IPS DF 4.7 (cell line): ENCODE data around the gene RMI1.
"Not testable (repeated sequence)": the region's sequence is repeated elsewhere in the genome, so short reads cannot be mapped to it uniquely, and the experiment has no call there.

ENCODE experiments used
- DNase-seq: peaks from one replicate; pipeline ENCODE4 v3.0.0-alpha.2; 2013; ENCODE audit warnings: low spot score; ENCODE audit errors: extremely low read depth

The RMI1 gene

DNA sequence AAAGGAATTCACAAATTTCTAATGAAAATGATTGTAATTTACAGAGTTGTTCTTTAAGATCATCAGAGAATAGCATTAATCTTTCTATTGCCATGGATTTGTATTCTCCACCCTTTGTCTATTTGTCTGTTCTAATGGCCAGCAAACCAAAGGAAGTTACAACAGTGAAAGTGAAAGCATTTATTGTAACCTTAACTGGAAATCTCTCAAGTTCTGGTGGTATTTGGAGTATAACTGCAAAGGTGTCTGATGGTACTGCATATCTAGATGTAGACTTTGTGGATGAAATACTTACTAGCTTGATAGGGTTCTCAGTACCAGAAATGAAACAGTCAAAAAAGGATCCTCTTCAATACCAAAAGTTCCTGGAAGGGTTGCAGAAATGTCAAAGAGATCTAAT is 21.7 kb downstream of the RMI1 start:
- no peak for DNase-seq

DNA sequence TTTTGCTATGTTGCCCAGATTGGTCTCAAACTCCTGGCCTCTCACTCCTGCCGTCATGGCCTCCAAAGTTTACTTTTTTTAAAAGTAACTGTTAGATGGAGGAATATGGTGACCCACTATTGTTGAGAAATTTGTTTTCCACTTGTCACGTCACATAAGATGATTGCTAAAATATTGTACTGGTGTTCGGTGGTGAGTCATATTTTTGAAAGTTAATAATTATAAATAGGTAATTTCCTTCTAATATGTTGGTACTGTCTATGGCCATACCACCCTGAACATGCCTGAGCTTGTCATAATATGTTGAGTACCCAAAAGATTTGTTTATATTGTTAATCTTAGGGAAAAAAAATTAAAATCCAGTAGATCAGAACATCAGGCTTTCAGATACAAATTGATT is 22.6 kb downstream of the RMI1 start:
- DNase-seq = no peak

GRCh38 chr9:84007662-84008061 is 27.1 kb downstream of the RMI1 start:
- DNase-seq = no peak

- no peak for DNase-seq
These were observed 43.5 kb downstream of the RMI1 start for GRCh38 chr9:84024041-84024575.

GRCh38 chr9:84027201-84027600 is 46.6 kb downstream of the RMI1 start:
- DNase-seq = no peak

- no peak for DNase-seq
These were observed 50.9 kb downstream of the RMI1 start for GRCh38 chr9:84031534-84031933.

DNA sequence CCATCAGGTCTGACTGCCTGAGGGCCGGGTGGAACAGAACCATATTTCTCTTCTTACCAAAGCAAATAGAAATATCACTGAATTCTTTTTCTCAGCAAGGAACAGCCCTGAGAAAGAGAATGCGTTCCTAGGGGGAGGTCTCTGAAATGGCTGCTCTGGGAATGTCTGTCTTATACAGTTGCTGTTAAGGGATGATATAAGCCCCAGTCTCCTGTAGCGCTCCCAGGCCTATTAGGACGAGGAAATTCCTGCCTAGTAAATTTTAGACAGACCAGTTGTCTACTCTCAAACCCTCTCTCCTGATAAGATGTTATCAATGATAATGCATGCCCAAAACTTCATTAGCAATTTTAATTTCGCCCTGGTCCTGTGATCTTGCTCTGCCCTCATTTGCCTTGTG is 61.3 kb downstream of the RMI1 start:
- DNase-seq = not testable (repeated sequence)

DNA sequence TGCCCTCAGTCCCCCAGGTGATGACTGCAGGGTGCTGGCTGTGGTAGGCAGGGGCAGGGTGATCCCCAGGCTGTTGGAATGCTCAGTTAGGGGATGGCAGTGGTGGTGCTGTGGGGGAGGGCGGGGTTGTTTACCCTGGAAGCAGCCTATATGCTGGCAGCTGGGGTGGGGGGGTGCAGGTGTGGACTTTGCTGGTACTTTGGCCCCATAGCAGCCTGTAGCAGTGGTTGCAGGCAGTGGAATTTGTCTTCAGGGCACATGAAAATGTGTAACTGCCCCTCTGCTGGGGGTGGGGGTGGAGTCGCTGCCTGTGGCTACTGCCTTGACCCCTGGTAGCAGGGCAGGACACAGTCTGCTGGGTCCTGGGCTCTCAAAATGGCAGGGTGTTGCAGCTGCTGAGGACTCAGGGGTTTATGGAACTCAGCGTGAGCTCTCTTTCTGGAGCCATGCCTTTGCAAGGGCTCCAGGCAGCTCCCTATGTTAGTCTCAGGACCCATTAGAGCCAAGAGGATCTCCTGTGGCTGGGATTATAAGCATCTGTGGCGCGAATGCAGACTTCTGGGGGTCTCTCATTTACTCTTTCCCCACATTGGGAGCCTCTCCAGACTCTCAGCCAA is 65.0 kb downstream of the RMI1 start:
- no peak for DNase-seq
